ENCODE results near the gene FFAR3.
"Not testable (repeated sequence)": the region's sequence is repeated elsewhere in the genome, so short reads cannot be mapped to it uniquely, and the experiment has no call there.

Gene FFAR3

GRCh38 chr19:35399948-35400772 lies 41.9 kb downstream of the FFAR3 start:
- DNase-seq (ENCODE audit: low read depth in 1 of 2, low spot score in 1 of 2), result no peak

GRCh38 chr19:35400773-35401100 lies 42.5 kb downstream of the FFAR3 start:
- no peak for DNase-seq (ENCODE audit: low read depth in 1 of 2, low spot score in 1 of 2)

GRCh38 chr19:35401416-35401815 lies 43.2 kb downstream of the FFAR3 start:
- not testable (repeated sequence) for DNase-seq (ENCODE audit: low read depth in 1 of 2, low spot score in 1 of 2)

DNA sequence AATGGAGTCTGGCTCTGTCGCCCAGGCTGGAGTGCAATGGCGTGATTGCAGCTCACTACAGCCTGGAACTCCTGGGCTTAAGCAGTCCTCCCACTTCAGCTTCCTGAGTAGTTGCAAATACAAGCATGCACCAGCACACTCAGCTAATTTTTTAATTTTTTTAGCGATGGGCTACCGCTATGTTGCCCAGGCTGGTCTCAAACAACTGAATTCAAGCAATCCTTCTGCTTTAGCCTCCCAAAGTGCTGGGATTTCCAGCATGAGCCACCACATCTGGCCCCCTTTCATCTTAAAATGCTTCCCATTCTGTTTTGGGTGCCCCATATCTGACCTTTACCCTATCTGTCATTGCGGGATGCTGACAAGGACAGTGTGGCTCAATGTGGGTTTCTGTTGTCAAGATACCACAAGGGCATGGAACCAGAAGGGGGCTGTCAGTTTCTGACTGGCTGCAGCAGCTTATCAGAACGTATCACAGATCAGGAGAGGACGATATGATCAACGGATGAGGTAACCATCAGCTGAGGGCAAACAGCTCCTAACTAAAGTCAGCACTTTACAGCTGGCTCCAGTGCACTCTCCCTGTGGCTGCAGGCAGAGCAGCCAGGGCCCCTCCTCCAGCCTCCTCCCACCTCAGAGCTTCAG lies 45.0 kb downstream of the FFAR3 start:
- DNase-seq (ENCODE audit: low read depth in 1 of 2, low spot score in 1 of 2), result no peak

- no peak for DNase-seq (ENCODE audit: low read depth in 1 of 2, low spot score in 1 of 2)
Measured at GRCh38 chr19:35404879-35405622, 46.8 kb downstream of the FFAR3 start.

DNA sequence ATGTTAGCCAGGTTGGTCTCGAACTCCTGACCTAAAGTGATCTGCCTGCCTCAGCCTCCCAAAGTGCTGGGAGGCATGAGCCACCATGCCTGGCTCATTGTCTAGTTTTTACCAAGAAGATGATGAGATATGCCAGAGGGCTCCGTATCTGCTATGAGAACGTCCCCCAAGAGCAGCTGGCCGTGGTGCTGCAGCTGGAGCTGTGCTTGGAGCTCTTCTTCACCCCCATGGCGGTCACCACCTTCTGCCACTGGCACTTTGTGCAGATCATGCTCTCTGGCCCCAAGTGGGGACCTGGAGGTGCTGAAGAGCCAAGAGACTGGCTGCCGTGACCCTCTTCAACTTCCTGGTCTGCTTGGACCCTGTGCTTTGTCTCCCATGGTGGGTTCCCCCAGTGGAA lies 49.4 kb downstream of the FFAR3 start:
- DNase-seq (ENCODE audit: low read depth in 1 of 2, low spot score in 1 of 2), result no peak

- no peak for DNase-seq (ENCODE audit: low read depth in 1 of 2, low spot score in 1 of 2)
Measured at GRCh38 chr19:35408284-35409171, 50.3 kb downstream of the FFAR3 start.

- no peak for DNase-seq (ENCODE audit: low read depth in 1 of 2, low spot score in 1 of 2)
Measured at GRCh38 chr19:35409191-35409590, 50.9 kb downstream of the FFAR3 start.

Data from activated T-helper 1 cell treated with anti-CD3 and anti-CD28 coated beads, Interleukin-2, amount 50 U/mL, for 16 hours (primary cell).